PC-3 (cell line): ENCODE measurements around the gene FAM81B. TPM values are rescaled to one million over a fixed set of nuclear protein-coding genes. Genes with fewer than 3 reads are reported as not detected.

Experiments
- ATAC-seq: fragments of 200-7000 bp; cut with Tn5 transposase; 2 replicates; pipeline ENCODE4 v1.9.1; 2020; ENCODE audit warnings: mild to moderate bottlenecking, moderate library complexity
- BruUV-seq: library from RNA; stranded (reverse); fragments of 400-500 nt; replicated peaks from 2 replicates; lab custom pipeline; 2021; lab: Mats Ljungman, UMichigan
- CTCF ChIA-PET: fragments of 300-600 bp; sonication (Branson Sonifier 250); formaldehyde crosslinking; loops from one replicate; lab custom pipeline; 2022; ENCODE audit warnings: antibody characterized with exemption; lab: Charles Lee
- POLR2A ChIA-PET: fragments of 300-600 bp; sonication (Branson Sonifier 250); formaldehyde crosslinking; loops from one replicate; lab custom pipeline; 2022; ENCODE audit warnings: antibody characterized with exemption; ENCODE audit not compliant: unreplicated experiment; lab: Charles Lee
- DNase-seq: peaks from one replicate; pipeline ENCODE4 v3.0.0-alpha.2; 2015
- H2AFZ ChIP-seq: fragments of 300-600 bp; sonication (generic); 2 replicates; pipeline ENCODE4 v1.6.0; 2016; ENCODE audit warnings: antibody characterized with exemption, low read length
- H3F3A ChIP-seq: fragments of 300-600 bp; sonication (generic); one replicate; pipeline ENCODE4 v1.6.0; 2017; ENCODE audit warnings: antibody characterized with exemption, low read length, control low read depth, mild to moderate bottlenecking; ENCODE audit not compliant: unreplicated experiment
- H3K27ac ChIP-seq: fragments of 300-600 bp; sonication (generic); 2 replicates; pipeline ENCODE4 v1.5.1; 2016; ENCODE audit warnings: mild to moderate bottlenecking, low read length
- H3K27me3 ChIP-seq: fragments of 300-600 bp; sonication (generic); 2 replicates; pipeline ENCODE4 v1.6.1; 2016; ENCODE audit warnings: low read length, mixed read lengths
- H3K36me3 ChIP-seq: fragments of 300-600 bp; sonication (generic); 2 replicates; pipeline ENCODE4 v1.6.1; 2016; ENCODE audit warnings: low read depth, mixed run types, low read length, mixed read lengths
- H3K4me1 ChIP-seq: fragments of 300-600 bp; sonication (generic); 2 replicates; pipeline ENCODE4 v1.5.1; 2016; ENCODE audit warnings: low read length; ENCODE audit not compliant: insufficient read depth
- H3K4me2 ChIP-seq: fragments of 300-600 bp; sonication (generic); 2 replicates; pipeline ENCODE4 v1.6.0; 2016; ENCODE audit warnings: low read length
- H3K4me3 ChIP-seq: fragments of 300-600 bp; sonication (generic); 2 replicates; pipeline ENCODE4 v1.5.1; 2016; ENCODE audit warnings: mild to moderate bottlenecking, low read length, mixed read lengths
- H3K79me2 ChIP-seq: fragments of 300-600 bp; sonication (generic); 2 replicates; pipeline ENCODE4 v1.6.1; 2017; ENCODE audit warnings: low read length, mixed read lengths
- H3K9ac ChIP-seq: fragments of 300-600 bp; sonication (generic); 2 replicates; pipeline ENCODE4 v1.6.0; 2016; ENCODE audit warnings: mild to moderate bottlenecking, low read length
- H3K9me2 ChIP-seq: fragments of 300-600 bp; sonication (generic); replicated peaks from 2 replicates; pipeline ENCODE4 v1.6.1; 2016; ENCODE audit warnings: mixed run types, low read length, mixed read lengths
- H3K9me3 ChIP-seq: fragments of 300-600 bp; sonication (generic); 2 replicates; pipeline ENCODE4 v1.6.1; 2016; ENCODE audit warnings: low read length, mixed read lengths
- H4K20me1 ChIP-seq: fragments of 300-600 bp; sonication (generic); 2 replicates; pipeline ENCODE4 v1.6.1; 2016; ENCODE audit warnings: low read length, mixed read lengths
- EZH2 ChIP-seq: fragments of 300-600 bp; sonication (generic); IDR thresholded peaks from one replicate; pipeline ENCODE4 v1.6.1; 2017; ENCODE audit warnings: antibody characterized with exemption, mild to moderate bottlenecking, low read length; ENCODE audit not compliant: unreplicated experiment
- EZH2phosphoT487 ChIP-seq: fragments of 300-600 bp; sonication (generic); IDR thresholded peaks from 2 replicates; pipeline ENCODE4 v1.6.1; 2018; ENCODE audit warnings: mild to moderate bottlenecking, antibody characterized with exemption, low read length, borderline replicate concordance
- intact Hi-C: fragments of 100-400 bp; cut with micrococcal nuclease; formaldehyde crosslinking; loops from 2 replicates; pipeline ENCODE4 v1.9.0; 2023
- total RNA-seq: library from RNA; depleted of rRNA; stranded (reverse); fragments of >200 nt; gene quantifications from 2 replicates; pipeline ENCODE4 v1.2.3, GENCODE V29; 2014
- TF ChIP-seq, protein P1 (sequence below): fragments of 300-600 bp; sonication (generic); conservative IDR thresholded peaks from 2 replicates; pipeline ENCODE4 v1.5.1; 2017; ENCODE audit warnings: antibody characterized with exemption, low read depth, mild to moderate bottlenecking, low read length

Gene FAM81B
- total RNA-seq, 1 experiment from 2014 or later, result not detected

- Histone ChIP-seq H3K9me3 (no peaks in the 10 kb centered on the region), H2AFZ (no peak overlapping the region), H3K27me3 (no peaks in the 10 kb centered on the region), H3F3A (no peaks in the 10 kb centered on the region), H3K4me3 (no peak overlapping the region), H3K79me2 (no peaks in the 10 kb centered on the region), H3K36me3 (no peaks in the 10 kb centered on the region), H3K27ac (peak overlapping the region; percentile 24; the same call in 1 of the 2 replicates), H3K9ac (no peak overlapping the region), H4K20me1 (no peaks in the 10 kb centered on the region), H3K4me1 (peaks cover 22% of the 10 kb centered on the region), H3K9me2 (no peaks in the 10 kb centered on the region), H3K4me2 (no peak overlapping the region; the same call in 1 of the 2 replicates)
- DNase-seq, result no peak
- no TSS peak for BruUV-seq
- no peak for ATAC-seq
- ChIA-PET POLR2A (no interaction called here), CTCF (no interaction called here)
- TF ChIP-seq, protein P1, sequence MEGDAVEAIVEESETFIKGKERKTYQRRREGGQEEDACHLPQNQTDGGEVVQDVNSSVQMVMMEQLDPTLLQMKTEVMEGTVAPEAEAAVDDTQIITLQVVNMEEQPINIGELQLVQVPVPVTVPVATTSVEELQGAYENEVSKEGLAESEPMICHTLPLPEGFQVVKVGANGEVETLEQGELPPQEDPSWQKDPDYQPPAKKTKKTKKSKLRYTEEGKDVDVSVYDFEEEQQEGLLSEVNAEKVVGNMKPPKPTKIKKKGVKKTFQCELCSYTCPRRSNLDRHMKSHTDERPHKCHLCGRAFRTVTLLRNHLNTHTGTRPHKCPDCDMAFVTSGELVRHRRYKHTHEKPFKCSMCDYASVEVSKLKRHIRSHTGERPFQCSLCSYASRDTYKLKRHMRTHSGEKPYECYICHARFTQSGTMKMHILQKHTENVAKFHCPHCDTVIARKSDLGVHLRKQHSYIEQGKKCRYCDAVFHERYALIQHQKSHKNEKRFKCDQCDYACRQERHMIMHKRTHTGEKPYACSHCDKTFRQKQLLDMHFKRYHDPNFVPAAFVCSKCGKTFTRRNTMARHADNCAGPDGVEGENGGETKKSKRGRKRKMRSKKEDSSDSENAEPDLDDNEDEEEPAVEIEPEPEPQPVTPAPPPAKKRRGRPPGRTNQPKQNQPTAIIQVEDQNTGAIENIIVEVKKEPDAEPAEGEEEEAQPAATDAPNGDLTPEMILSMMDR, result no peak
- no peak for TF ChIP-seq EZH2phosphoT487
- intact Hi-C loops, result no loop called here
Observed at GRCh38 chr5:95445442-95445841, 54.3 kb downstream of the FAM81B start.

DNA sequence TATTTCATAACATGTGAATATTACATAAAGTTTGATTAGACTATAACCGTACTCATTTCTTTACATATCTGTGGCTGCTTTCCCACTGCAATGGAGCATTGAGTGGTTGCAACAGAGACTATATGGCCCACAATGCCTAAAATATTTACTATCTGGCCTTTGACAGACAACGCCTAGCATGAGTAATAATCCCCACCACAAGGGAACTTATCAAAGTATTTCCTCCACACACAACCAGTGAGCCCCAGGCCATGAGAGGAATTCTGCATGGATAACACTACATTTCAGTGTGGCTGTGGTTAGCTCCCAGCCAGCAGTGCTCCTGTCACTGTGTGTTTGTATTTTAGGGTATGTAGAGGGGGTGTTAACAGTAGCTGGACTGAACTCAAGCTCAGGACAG lies 54.8 kb downstream of the FAM81B start:
- Histone ChIP-seq H3K27me3 (no peaks in the 10 kb centered on the region), H3K4me3 (no peak overlapping the region), H2AFZ (no peak overlapping the region), H3F3A (no peaks in the 10 kb centered on the region), H3K9me2 (no peaks in the 10 kb centered on the region), H3K4me1 (peaks cover 22% of the 10 kb centered on the region), H3K9me3 (no peaks in the 10 kb centered on the region), H3K9ac (no peak overlapping the region), H4K20me1 (no peaks in the 10 kb centered on the region), H3K79me2 (no peaks in the 10 kb centered on the region), H3K36me3 (no peaks in the 10 kb centered on the region), H3K27ac (peak overlapping the region; percentile 54), H3K4me2 (peak overlapping the region; percentile 22)
- ChIA-PET CTCF (no interaction called here), POLR2A (no interaction called here)
- TF ChIP-seq EZH2phosphoT487 (no peak), EZH2 (no peak)
- TF ChIP-seq, protein P1, result no peak
- ATAC-seq (peak; percentile 97), DNase-seq (peak; percentile 86)
- BruUV-seq, result no TSS peak
- intact Hi-C loops, result no loop called here

DNA sequence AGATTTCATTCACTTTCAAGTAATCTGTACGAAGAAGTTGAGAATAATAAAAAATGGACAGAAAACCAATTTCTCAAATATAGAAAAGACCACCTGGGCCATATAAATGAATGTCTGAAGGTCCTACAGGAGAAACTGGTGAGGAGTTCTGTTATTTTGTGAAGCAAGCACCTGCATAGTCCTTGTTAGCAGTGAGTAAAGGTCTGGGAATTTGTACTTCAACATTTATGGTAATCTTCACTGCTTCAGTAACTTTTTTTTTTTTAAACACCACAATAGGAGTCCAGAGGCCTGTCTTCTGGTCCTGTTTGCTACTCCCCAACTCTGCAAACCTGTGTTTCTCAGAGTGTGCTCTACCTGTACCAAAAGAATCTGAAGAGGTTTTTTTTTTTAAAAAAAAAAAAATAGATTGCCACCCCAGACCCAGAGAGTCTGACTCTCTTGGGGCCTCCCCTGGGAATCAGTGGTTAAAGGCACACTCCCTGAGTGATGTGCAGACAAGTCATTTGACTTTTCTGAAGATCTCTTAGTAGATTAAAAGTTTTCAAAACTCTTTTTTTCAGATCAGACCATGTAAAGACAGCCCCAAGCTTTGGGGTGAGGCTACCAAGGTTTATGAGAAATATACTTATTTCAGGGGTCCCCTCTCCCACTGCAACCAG lies 55.5 kb downstream of the FAM81B start:
- POLR2A ChIA-PET, result no interaction called here
- DNase-seq, result peak; percentile 32
- CTCF ChIA-PET, result no interaction called here

More for the DNA sequence above, 55.5 kb downstream of the FAM81B start:
- BruUV-seq, result no TSS peak
- Histone ChIP-seq H3K9ac (no peak overlapping the region), H3K9me2 (no peaks in the 10 kb centered on the region), H3K27me3 (no peaks in the 10 kb centered on the region), H3K4me2 (peak overlapping the region; percentile 22; the same call in 1 of the 2 replicates), H3F3A (no peaks in the 10 kb centered on the region), H3K4me3 (no peak overlapping the region), H3K4me1 (peaks cover 22% of the 10 kb centered on the region), H3K36me3 (no peaks in the 10 kb centered on the region), H3K9me3 (no peaks in the 10 kb centered on the region), H2AFZ (no peak overlapping the region), H4K20me1 (no peaks in the 10 kb centered on the region), H3K27ac (peak overlapping the region; percentile 54), H3K79me2 (no peaks in the 10 kb centered on the region)
- peak; percentile 48 for ATAC-seq
- intact Hi-C loops, result no loop called here
- TF ChIP-seq EZH2phosphoT487 (no peak), EZH2 (no peak)
- TF ChIP-seq, protein P1, result no peak
